D721Med (cell line): ENCODE measurements around the gene GMDS.

ENCODE experiments used
- DNase-seq: peaks from one replicate; pipeline ENCODE4 v3.0.0; 2011; ENCODE audit warnings: low spot score; ENCODE audit not compliant: insufficient read length
- FAIRE-seq: peaks from 2 replicates; lab custom pipeline; 2011; peaks lifted over from hg19 to GRCh38; lab: Jason Lieb, UNC
- TF ChIP-seq, protein P1 (sequence below): IDR thresholded peaks from 2 replicates; pipeline ENCODE4 v1.5.1; 2012; ENCODE audit warnings: mild to moderate bottlenecking, control low read depth; ENCODE audit not compliant: insufficient read depth; ENCODE audit errors: missing control alignments

Gene GMDS

DNA sequence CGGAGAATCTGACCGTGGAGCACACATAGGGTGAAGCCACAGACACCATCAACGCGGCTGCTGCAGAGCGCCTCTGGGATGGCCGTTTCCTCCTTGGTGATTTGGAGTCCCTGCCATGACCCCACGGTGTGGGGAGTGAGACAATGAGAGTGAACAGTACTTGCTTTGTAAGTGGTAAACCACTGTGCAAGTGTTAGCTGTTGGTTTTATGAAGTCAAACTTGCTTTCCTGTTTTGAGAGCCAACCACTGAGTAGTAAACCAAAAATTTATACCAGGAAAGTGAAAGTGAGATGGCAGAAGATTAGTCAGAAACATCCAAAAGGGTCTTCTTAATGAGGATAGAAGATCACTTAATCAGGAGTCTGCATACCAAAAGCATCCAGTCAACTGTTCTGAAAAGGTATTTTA is 475.0 kb downstream of the GMDS start:
- DNase-seq (no peak), FAIRE-seq (no peak)
- TF ChIP-seq, protein P1, sequence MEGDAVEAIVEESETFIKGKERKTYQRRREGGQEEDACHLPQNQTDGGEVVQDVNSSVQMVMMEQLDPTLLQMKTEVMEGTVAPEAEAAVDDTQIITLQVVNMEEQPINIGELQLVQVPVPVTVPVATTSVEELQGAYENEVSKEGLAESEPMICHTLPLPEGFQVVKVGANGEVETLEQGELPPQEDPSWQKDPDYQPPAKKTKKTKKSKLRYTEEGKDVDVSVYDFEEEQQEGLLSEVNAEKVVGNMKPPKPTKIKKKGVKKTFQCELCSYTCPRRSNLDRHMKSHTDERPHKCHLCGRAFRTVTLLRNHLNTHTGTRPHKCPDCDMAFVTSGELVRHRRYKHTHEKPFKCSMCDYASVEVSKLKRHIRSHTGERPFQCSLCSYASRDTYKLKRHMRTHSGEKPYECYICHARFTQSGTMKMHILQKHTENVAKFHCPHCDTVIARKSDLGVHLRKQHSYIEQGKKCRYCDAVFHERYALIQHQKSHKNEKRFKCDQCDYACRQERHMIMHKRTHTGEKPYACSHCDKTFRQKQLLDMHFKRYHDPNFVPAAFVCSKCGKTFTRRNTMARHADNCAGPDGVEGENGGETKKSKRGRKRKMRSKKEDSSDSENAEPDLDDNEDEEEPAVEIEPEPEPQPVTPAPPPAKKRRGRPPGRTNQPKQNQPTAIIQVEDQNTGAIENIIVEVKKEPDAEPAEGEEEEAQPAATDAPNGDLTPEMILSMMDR = no peak

DNA sequence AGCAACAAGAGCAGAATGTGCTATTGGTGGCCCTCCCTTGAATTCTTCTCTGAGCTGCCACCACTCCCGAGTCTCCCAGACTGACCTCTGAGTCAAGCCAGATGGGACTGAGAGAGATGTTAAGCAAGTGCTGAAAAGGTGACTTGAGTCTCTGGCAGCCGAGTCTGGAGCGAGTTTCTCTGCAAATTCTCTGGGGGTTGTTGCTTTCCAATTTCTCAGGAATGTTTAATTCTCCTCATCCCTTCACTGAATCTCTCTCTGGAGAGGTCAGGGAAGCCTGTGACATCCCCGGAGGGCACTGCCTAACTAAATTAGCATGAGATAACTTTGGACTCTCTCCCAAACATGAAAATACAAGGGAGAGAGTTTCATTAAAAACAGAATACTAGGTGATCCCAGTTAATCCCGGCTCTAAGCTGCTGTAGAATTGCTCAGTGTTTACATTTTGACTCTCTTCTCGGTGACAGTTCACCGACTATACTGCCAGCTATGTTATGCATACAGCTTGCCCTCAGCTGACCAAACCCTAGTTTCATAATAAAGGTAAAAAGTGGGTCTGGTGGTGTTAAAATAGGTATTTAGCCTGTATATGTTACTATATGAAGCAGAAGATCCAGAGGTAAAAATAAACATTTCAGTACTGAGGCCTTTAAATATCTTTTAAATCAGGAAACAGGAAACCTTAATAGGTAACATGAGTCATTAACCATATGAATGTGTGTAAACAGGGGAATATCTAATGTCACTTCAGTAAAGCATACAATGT is 477.7 kb downstream of the GMDS start:
- TF ChIP-seq, protein P1 = no peak
- FAIRE-seq (no peak), DNase-seq (no peak)

DNA sequence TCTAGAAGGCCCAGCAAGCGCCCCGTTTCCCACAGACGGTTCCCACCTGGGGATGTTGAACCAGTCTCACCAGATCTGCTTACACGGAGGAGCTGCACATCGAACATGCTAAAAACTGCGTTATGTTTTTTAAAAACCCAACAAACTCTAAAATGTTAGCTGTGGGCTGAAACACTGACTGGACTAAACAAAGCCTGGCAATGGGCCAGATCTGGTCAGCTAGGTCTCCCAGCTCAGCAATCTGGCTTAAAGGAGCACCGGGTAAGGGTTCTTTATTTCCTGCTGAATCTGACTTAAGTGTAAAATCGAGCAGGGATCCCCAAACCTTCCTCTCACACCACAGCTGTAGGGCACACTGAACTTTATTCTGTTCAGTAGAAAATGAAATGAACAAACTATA is 478.8 kb downstream of the GMDS start:
- DNase-seq (no peak), FAIRE-seq (no peak)

DNA sequence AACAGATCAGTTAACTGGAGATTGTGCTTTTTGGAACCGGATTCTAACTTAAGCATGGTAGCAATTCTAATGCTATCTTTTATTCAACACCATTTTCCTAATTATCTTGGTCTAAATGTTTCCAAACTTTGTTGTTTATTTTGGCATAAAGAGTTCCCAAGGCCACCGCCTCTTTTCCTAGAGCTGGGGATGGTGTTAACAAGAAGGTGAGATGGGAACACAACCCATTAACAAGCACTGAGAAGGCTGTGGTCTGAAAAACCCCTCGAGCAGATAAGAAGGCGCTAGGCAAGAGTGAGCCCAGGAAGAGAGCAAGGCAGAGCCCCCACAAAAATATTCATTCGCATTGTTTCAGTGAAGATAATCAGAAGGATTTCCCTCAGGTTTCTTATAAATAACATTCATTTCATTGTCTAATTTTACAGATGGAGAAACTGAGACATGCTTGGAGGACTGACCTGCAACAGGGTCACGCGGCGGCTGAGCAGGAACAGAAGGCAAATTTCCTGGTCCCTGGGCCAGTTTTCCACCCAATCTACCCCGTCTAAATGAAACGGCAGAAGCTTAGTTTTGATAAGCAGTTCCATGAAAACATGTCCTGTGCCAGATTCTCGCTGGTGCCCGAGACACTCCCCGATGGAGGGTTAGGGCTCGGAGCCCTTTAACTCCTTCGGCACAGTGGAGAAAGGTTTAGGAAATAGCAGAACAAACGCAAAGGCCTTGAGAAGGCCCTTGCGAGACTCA is 480.1 kb downstream of the GMDS start:
- DNase-seq = no peak
- no peak for FAIRE-seq
- TF ChIP-seq, protein P1 = no peak

More for the DNA sequence above, 478.8 kb downstream of the GMDS start:
- TF ChIP-seq, protein P1 = no peak

DNA sequence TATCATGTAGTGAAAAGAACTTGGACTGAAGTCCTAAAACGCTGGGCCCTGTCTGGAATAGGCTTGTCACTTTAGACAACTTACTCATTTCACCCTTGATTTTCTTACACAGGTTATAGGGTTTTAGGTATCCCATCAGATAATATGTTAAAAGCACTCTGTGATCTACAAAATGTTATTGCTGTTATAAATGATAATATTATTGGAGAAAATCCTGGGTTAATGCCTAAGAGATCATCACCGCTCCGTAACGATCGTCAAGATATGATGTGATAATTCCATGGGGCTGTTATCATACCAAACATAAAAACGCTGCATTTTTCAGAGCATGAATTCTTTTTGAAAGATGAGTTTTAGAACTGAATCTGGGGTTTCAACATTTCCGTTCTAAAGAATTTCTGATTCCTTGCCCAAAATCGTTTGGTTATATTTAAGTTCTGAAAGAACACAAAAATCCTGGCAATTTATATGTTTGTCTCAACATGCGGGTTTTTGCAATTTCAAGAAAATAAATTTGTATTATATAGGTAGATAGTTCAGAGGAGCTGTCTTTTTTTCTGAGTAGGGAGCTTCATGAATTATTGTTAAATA is 480.9 kb downstream of the GMDS start:
- DNase-seq (no peak), FAIRE-seq (no peak)
- TF ChIP-seq, protein P1 = no peak

DNA sequence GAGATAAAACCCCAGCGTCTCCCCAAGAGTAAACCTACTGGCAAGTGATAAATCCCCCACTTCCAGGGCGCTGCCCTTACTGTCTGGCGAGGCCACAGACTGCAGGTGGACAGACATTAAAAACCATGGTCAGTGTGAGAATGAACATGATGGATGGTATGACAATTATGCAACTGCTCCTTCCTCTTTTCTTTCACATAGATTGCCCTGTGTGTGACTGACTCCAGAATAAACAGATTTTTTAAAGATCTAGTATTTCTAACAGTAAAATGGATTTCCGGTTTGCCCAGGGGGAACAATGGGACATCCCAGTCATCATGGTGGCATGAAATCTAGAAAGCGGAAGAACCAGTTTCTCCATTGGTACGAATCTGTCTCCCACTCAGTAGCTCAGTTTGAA is 482.0 kb downstream of the GMDS start:
- FAIRE-seq (no peak), DNase-seq (no peak)
- TF ChIP-seq, protein P1 = no peak
